Subcutaneous adipose tissue (tissue), 4 donors: Measurements from ENCODE around the gene DDX31. TPM values are rescaled to one million over a fixed set of nuclear protein-coding genes. Genes with fewer than 3 reads are reported as not detected.

Experiments
- total RNA-seq, 4 donors: library from RNA; depleted of rRNA; stranded (reverse); fragments of >200 nt; gene quantifications; one replicate each; pipeline ENCODE4 v1.1.0, GENCODE V29; 2016
- TF ChIP-seq, protein P1 (sequence below): fragments of 450-650 bp; IDR thresholded peaks from one replicate; pipeline ENCODE4 v1.5.1; 2016; ENCODE audit warnings: low read depth, mild to moderate bottlenecking, control low read depth, antibody characterized with exemption, moderate library complexity

DDX31 gene
- total RNA-seq, 4 donors from 2014 or later = 8.5 to 15.7 (median 10.8) TPM

DNA sequence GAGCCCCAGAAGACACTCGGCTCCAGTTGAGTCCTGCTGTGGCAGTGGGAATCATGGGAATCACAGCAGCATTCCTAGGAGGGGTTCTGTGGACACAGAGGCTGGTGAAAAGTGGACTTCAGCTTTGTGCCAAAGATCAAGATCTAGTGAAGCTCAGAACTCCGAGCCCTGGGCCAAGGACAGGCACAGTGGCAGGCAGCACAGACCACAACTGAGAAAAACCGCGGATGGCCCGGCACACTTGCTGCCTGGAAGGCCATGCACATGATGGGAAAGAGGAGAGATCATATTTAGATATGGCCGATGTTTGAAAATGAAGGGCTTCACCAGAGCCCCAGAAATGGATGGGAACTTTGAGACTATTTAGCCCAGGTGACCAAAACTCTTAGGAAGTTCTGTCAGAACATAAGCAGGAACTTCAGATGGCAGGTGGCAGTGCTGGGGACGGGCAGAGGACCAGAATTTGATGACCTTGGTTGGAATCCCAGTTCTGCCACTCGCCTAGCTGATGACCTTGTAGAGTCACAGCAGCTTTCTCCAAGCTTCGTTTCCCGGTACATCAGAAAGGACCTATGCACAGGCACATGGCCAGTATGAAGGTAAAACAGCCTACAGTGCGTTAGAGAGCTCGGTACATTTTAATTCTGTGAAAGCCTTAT, 69.3 kb downstream of the DDX31 start:
- TF ChIP-seq, protein P1, sequence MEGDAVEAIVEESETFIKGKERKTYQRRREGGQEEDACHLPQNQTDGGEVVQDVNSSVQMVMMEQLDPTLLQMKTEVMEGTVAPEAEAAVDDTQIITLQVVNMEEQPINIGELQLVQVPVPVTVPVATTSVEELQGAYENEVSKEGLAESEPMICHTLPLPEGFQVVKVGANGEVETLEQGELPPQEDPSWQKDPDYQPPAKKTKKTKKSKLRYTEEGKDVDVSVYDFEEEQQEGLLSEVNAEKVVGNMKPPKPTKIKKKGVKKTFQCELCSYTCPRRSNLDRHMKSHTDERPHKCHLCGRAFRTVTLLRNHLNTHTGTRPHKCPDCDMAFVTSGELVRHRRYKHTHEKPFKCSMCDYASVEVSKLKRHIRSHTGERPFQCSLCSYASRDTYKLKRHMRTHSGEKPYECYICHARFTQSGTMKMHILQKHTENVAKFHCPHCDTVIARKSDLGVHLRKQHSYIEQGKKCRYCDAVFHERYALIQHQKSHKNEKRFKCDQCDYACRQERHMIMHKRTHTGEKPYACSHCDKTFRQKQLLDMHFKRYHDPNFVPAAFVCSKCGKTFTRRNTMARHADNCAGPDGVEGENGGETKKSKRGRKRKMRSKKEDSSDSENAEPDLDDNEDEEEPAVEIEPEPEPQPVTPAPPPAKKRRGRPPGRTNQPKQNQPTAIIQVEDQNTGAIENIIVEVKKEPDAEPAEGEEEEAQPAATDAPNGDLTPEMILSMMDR = no peak

DNA sequence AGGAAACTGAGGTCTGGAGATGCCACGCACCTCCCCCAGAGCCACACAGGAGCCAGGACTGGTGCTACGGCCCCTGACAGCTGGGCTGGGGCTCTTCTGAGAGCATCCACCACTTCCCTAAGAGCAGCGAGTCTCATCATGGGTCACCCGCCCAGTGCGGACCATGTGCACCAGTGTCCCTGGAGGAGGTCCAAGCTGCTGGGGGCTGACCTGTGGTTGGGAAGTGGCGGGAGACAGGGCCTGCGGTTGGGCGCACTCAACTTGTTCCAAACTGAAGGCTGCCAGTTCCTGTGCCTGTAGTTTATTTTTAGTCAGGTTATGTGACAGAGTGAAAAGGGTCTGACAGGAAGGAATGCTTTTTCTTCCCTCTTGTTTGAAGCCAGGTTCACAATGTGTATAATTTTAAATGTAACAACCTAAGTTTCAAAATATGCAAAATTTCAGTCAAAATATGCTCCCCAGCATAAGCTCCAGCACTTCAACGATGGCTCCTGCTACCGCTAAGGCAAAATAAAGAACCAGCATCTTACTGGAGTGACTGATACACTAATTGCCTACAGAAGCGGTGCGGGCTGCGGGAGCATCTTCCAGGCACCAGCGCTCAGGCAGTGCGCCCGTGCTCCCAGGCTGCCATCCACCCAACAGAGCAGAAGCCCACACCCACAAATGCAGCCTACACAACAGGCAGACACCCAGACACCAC, 72.6 kb downstream of the DDX31 start:
- TF ChIP-seq, protein P1 = no peak

DNA sequence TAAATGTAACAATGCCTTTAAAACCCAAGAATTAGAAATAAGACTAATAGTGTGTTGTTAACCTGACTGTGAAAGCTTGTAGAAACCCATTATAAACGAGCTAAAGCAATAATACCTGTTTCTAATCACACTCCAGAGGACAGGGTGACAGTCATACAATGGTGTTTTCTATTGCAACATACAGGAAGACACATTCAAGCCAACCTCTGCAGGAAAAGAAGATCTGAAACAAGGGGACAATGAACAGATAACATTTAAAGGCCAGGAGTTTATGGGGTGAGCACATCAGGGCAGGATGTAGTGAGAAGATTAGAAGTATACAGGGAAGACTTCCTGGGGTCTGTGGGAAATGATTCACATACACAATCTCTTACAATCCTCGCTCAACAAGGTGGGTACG, 73.6 kb downstream of the DDX31 start:
- TF ChIP-seq, protein P1 = no peak

DNA sequence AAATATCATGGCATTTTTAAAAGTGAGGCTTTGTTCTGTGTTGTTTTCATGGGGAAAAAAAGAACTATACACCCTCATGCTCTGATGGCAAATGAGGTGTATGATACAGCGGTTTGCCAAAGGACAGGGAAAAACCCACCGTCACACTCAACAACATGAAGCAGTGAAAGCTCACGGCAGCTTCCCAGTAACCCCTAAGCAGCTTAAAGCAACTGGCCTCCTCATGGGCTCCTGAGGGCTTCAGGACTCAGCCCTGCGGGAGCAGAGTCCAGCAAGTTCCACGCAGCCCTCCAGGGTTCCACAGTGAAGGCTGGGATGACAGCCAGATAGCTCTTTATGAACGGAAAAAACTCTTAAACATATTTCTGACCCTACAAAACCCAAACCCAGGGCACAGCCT, 74.5 kb downstream of the DDX31 start:
- TF ChIP-seq, protein P1 = no peak

DNA sequence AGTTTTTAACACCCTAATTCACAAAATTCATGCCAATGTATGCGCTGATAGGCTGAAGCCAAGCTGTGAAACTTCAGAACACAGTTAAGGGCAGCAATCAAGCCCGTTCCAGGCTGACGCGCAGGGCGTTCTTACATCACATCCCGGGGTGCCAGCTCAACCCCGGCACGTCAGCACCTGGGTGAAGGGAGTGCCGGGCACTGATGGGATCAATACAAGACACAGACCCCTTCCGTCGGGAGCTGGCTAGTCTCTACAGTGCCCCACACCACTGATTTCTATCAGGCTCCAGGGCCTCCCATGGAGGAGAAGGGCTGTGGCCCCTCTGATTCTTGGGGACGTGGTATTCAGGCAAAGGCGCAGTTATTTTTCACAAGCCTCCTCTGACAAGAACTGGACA, 75.4 kb downstream of the DDX31 start:
- TF ChIP-seq, protein P1 = no peak

DNA sequence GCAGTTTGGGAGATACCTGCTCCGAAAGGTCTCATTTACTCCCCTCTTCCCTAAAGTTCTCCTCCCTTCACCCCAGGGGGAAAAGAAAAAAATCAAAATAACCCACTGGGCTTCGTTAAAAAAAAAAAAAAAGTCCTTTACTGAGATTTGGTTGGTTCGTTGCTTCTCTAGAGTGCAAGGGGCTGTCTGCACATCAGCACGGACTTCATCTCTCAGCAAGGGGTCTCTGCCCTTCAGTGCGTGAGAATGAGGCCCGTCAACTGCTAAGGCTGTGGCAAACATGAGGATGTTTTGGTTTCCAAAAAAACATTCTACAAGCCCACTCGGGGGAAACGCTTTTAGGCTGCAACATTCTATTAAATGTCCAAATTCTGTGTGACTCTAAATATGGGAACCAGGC, 77.3 kb downstream of the DDX31 start:
- TF ChIP-seq, protein P1 = no peak

DNA sequence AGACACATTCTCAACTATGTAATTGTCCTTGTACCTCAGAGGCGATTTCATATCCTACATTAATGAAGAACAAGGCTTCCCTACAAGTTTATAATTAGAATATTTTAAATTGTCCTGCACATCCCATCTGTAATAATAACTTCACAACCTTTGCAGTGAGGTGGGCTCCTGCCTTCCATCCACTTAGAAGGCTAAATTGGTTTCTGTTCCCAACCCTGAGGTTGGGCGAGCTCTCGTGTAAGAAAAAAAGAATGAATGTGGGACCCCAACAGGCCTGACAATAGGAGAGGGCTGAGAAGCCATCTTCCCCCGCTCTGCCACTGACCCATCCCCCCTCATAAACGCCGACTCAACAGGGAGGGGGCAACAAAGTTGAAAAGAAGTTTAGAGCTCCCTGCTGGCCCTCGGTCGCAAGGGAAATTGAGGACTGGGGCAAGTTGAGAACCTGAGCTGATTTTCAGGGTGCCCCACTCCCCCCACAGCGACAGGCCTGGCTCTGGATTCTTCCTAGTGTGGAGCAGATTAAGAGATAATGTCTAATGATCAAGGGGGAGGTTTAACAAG, 78.0 kb downstream of the DDX31 start:
- TF ChIP-seq, protein P1 = no peak
